Mesothelial cell of epicardium (in vitro differentiated cells): Measurements from ENCODE around the gene RTN4RL1. TPM values are rescaled to one million over a fixed set of nuclear protein-coding genes. Genes with fewer than 3 reads are reported as not detected.

Source experiments
- DNase-seq, 2 experiments: peaks; one replicate each; pipeline ENCODE4 v3.0.0; 2021; ENCODE audit warnings: low spot score in 2 of 2; ENCODE audit not compliant: unreplicated experiment in 2 of 2
- H3K27ac Mint-ChIP-seq: 2 replicates; pipeline ENCODE4 v1.8.0; 2021; ENCODE audit warnings: mixed read lengths
- H3K27me3 Mint-ChIP-seq: 2 replicates; pipeline ENCODE4 v1.8.0; 2021; ENCODE audit warnings: low read depth, mixed read lengths
- H3K36me3 Mint-ChIP-seq: 2 replicates; pipeline ENCODE4 v1.8.0; 2021; ENCODE audit warnings: mixed read lengths
- H3K4me1 Mint-ChIP-seq: 2 replicates; pipeline ENCODE4 v1.8.0; 2021; ENCODE audit warnings: mixed read lengths
- H3K4me3 Mint-ChIP-seq: 2 replicates; pipeline ENCODE4 v1.8.0; 2021; ENCODE audit warnings: mild to moderate bottlenecking, moderate library complexity, mixed read lengths
- H3K9me3 Mint-ChIP-seq: 2 replicates; pipeline ENCODE4 v1.8.0; 2021; ENCODE audit warnings: mixed read lengths
- total RNA-seq: library from RNA; stranded (reverse); gene quantifications from 3 replicates; pipeline ENCODE4 v1.2.1, GENCODE V29; 2021
- TF ChIP-seq, protein P1 (sequence below): fragments of 200-600 bp; sonication (generic); IDR thresholded peaks from one replicate; pipeline ENCODE4 v1.5.0; 2021; ENCODE audit warnings: antibody characterized with exemption; ENCODE audit not compliant: unreplicated experiment

The RTN4RL1 gene
- total RNA-seq, 1 donor from 2014 or later: 0.20 TPM

GRCh38 chr17:2068519-2069051 is 43.5 kb upstream of the RTN4RL1 start:
- peaks cover 46% of the 10 kb centered on the region for H3K4me1 Mint-ChIP-seq
- H3K27ac Mint-ChIP-seq: no peak overlapping the region
- H3K9me3 Mint-ChIP-seq: no peaks in the 10 kb centered on the region
- H3K36me3 Mint-ChIP-seq: peaks cover 22% of the 10 kb centered on the region
- no peak overlapping the region for H3K4me3 Mint-ChIP-seq
- no peaks in the 10 kb centered on the region for H3K27me3 Mint-ChIP-seq
- DNase-seq: no peak
- TF ChIP-seq, protein P1, sequence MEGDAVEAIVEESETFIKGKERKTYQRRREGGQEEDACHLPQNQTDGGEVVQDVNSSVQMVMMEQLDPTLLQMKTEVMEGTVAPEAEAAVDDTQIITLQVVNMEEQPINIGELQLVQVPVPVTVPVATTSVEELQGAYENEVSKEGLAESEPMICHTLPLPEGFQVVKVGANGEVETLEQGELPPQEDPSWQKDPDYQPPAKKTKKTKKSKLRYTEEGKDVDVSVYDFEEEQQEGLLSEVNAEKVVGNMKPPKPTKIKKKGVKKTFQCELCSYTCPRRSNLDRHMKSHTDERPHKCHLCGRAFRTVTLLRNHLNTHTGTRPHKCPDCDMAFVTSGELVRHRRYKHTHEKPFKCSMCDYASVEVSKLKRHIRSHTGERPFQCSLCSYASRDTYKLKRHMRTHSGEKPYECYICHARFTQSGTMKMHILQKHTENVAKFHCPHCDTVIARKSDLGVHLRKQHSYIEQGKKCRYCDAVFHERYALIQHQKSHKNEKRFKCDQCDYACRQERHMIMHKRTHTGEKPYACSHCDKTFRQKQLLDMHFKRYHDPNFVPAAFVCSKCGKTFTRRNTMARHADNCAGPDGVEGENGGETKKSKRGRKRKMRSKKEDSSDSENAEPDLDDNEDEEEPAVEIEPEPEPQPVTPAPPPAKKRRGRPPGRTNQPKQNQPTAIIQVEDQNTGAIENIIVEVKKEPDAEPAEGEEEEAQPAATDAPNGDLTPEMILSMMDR: no peak

DNA sequence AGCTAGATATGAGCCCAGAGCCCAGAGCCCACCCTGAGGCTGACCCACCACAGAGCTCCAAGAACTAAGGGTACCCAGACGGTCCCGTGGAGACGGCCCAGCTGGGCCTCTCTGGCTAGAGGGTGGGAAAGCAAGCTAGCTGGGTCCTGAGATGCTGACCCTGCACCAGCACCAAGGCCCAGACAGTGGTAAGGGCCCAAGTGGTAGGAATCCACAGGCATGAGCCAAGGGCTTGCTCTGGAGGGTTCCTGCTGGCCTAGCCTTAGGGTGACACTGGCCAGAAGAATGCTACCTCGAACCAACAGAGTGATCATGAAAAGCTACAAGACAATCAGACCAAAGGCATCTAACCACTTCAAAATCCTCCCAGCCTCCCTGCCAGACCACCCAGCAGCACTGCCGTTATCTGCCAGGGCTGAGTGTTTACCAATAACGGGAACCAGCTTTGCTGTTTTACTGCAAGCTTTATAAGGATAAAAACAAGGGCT is 42.9 kb upstream of the RTN4RL1 start:
- Mint-ChIP-seq H3K9me3 (no peaks in the 10 kb centered on the region), H3K4me3 (no peak overlapping the region), H3K27ac (peak overlapping the region; percentile 83), H3K36me3 (peaks cover 22% of the 10 kb centered on the region), H3K4me1 (peaks cover 52% of the 10 kb centered on the region), H3K27me3 (no peaks in the 10 kb centered on the region)
- TF ChIP-seq, protein P1: no peak
- DNase-seq: no peak

DNA sequence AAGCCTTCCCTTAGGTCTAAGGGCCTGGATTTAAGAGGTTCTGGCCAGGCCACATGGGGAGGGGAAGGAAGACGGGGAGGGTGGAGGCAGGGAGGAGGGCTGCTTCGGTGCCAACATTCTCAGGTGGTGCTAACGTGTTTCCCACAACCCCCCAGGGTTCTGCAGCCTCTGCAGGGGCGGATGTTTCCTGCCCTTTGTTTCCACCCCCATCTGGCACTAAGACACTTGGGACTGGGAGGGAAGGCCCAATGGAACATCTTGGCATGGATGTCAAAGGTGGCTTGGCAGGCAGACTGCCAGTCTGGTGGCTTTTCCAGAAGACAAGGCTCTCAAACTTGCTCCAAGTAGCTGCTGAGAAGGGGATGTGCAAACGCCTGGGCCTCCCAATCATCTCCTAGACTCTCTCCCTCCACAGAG is 42.5 kb upstream of the RTN4RL1 start:
- H3K27me3 Mint-ChIP-seq: no peaks in the 10 kb centered on the region
- peak overlapping the region; percentile 83 for H3K27ac Mint-ChIP-seq
- peaks cover 20% of the 10 kb centered on the region for H3K36me3 Mint-ChIP-seq
- TF ChIP-seq, protein P1: no peak
- H3K4me3 Mint-ChIP-seq: no peak overlapping the region
- DNase-seq: no peak
- peaks cover 53% of the 10 kb centered on the region for H3K4me1 Mint-ChIP-seq
- no peaks in the 10 kb centered on the region for H3K9me3 Mint-ChIP-seq

DNA sequence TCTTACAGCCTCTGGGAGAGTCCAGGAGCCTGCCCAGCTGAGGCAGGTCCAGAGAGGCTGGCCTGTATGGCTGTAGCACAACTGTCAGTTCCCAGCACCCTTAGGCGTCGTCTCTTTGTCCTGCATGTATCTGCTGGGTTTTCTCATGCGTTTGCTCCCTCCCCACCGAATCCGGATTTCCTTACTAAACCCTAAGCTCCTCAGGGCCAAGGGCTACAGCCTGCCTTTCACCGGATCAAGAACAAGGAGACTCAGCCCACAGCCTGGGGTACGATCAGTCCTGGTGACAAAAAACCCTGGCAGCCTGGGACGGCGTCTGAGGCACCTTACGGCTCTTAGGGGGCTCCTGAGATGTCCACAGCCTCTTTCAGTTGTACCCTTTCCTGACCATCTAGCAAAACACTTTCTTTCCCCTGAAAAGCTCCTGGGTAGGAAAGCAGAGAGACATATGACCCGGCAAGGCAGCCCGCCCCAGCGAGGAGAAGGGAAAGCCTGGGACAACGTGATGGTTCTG is 42.0 kb upstream of the RTN4RL1 start:
- no peaks in the 10 kb centered on the region for H3K27me3 Mint-ChIP-seq
- no peak for DNase-seq
- peaks cover 18% of the 10 kb centered on the region for H3K36me3 Mint-ChIP-seq
- no peaks in the 10 kb centered on the region for H3K9me3 Mint-ChIP-seq
- no peak overlapping the region for H3K4me3 Mint-ChIP-seq
- H3K27ac Mint-ChIP-seq: peak overlapping the region; percentile 61
- TF ChIP-seq, protein P1: no peak
- peaks cover 54% of the 10 kb centered on the region for H3K4me1 Mint-ChIP-seq

DNA sequence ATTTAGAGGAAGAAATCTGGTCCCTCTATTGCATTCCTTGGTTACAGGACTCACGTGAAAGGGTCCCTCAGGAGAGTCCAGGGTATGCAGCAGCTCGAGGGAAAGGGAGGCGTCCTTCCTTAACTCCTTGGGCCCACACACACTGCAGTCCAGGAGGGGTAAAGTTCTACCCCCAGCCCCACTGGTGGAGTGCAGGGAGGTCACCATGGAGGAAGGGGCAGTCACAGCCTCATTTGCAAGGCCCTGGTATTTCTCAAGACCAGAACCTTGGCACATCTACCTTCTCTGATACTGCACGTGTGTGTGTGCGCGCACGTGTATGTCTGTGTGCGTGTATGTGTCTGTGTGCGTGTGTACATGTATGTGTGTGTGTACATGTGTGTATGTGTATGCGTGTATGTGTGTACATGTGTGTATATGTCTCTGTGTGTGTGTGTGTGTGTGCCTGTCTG is 40.8 kb upstream of the RTN4RL1 start:
- peak overlapping the region; percentile 88 for H3K27ac Mint-ChIP-seq
- H3K27me3 Mint-ChIP-seq: no peaks in the 10 kb centered on the region
- no peaks in the 10 kb centered on the region for H3K9me3 Mint-ChIP-seq
- H3K4me1 Mint-ChIP-seq: peaks cover 63% of the 10 kb centered on the region
- H3K36me3 Mint-ChIP-seq: peaks cover 12% of the 10 kb centered on the region
- DNase-seq: no peak
- TF ChIP-seq, protein P1: no peak
- H3K4me3 Mint-ChIP-seq: no peak overlapping the region
